IMR-90 (cell line): ENCODE measurements around the gene PRDX5. TPM values are rescaled to one million over a fixed set of nuclear protein-coding genes. Genes with fewer than 3 reads are reported as not detected.
A peak's percentile ranks its signal among the peaks of the same experiment; 100 is the strongest.

ENCODE experiments used
- ATAC-seq: fragments of 200-7000 bp; cut with Tn5 transposase; 2 replicates; pipeline ENCODE4 v1.9.1; 2020; ENCODE audit warnings: low read depth, mild to moderate bottlenecking, moderate library complexity
- BruUV-seq: library from RNA; stranded (reverse); fragments of 400-500 nt; replicated peaks from 2 replicates; lab custom pipeline; 2021; lab: Mats Ljungman, UMichigan
- CTCF ChIA-PET: fragments of 300-600 bp; formaldehyde crosslinking; extraction: SDS; loops from one replicate; lab custom pipeline; 2021; ENCODE audit warnings: antibody characterized with exemption; lab: Yijun Ruan, JAX
- POLR2A ChIA-PET: fragments of 300-600 bp; sonication (Branson Sonifier 250); formaldehyde crosslinking; loops from one replicate; lab custom pipeline; 2022; ENCODE audit warnings: antibody characterized with exemption; ENCODE audit not compliant: unreplicated experiment; lab: Charles Lee
- DNase-seq: peaks from one replicate; pipeline ENCODE4 v3.0.0; 2013
- H2AFZ ChIP-seq: replicated peaks from 2 replicates; pipeline ENCODE3; 2013; ENCODE audit warnings: low read length, mild to moderate bottlenecking; ENCODE audit not compliant: poor library complexity
- H2AK5ac ChIP-seq: 2 replicates; pipeline ENCODE4 v1.6.1; 2013; ENCODE audit warnings: low read depth, low read length, inconsistent platforms
- H2AK9ac ChIP-seq: replicated peaks from 2 replicates; pipeline ENCODE3; 2013; ENCODE audit warnings: mild to moderate bottlenecking, low read depth, low read length, moderate library complexity; ENCODE audit not compliant: poor library complexity
- H2BK120ac ChIP-seq: 2 replicates; pipeline ENCODE4 v1.6.1; 2013; ENCODE audit warnings: low read depth, low read length, inconsistent platforms
- H2BK15ac ChIP-seq: 3 replicates; pipeline ENCODE4 v1.6.1; 2013; ENCODE audit warnings: low read depth, low read length, inconsistent platforms
- H2BK20ac ChIP-seq: 2 replicates; pipeline ENCODE4 v1.6.1; 2013; ENCODE audit warnings: low read depth, mild to moderate bottlenecking, inconsistent platforms, low read length, moderate library complexity
- H2BK5ac ChIP-seq: 2 replicates; pipeline ENCODE4 v1.6.1; 2013; ENCODE audit warnings: mild to moderate bottlenecking, low read depth, low read length, inconsistent platforms; ENCODE audit not compliant: poor library complexity, severe bottlenecking
- H3K14ac ChIP-seq: replicated peaks from 2 replicates; pipeline ENCODE4 v1.6.1; 2013; ENCODE audit warnings: low read depth, low read length, inconsistent platforms
- H3K18ac ChIP-seq: 2 replicates; pipeline ENCODE4 v1.6.1; 2013; ENCODE audit warnings: low read depth, low read length, control low read depth
- H3K23ac ChIP-seq: 2 replicates; pipeline ENCODE4 v1.6.1; 2013; ENCODE audit warnings: low read depth, low read length, inconsistent platforms
- H3K27ac ChIP-seq: 2 replicates; pipeline ENCODE4 v1.5.1; 2013; ENCODE audit warnings: mild to moderate bottlenecking, control low read depth, low read length; ENCODE audit not compliant: insufficient read depth
- H3K27me3 ChIP-seq: 2 replicates; pipeline ENCODE4 v1.6.1; 2013; ENCODE audit warnings: low read length; ENCODE audit not compliant: control insufficient read depth, insufficient read depth
- H3K36me3 ChIP-seq: 2 replicates; pipeline ENCODE4 v1.6.1; 2013; ENCODE audit warnings: low read length, mixed read lengths; ENCODE audit not compliant: control insufficient read depth, insufficient read depth
- H3K4ac ChIP-seq: 2 replicates; pipeline ENCODE4 v1.6.1; 2013; ENCODE audit warnings: low read depth, low read length, inconsistent platforms
- H3K4me1 ChIP-seq: 2 replicates; pipeline ENCODE4 v1.6.1; 2013; ENCODE audit warnings: low read length, mixed read lengths; ENCODE audit not compliant: control insufficient read depth, insufficient read depth
- H3K4me2 ChIP-seq: 2 replicates; pipeline ENCODE4 v1.6.1; 2013; ENCODE audit warnings: low read depth, mild to moderate bottlenecking, control low read depth, low read length, moderate library complexity
- H3K4me3 ChIP-seq: 2 replicates; pipeline ENCODE4 v1.5.1; 2013; ENCODE audit warnings: low read depth, mild to moderate bottlenecking, control low read depth, low read length, moderate library complexity; ENCODE audit not compliant: insufficient read depth
- H3K56ac ChIP-seq: 2 replicates; pipeline ENCODE4 v1.6.1; 2013; ENCODE audit warnings: low read length, inconsistent platforms; ENCODE audit not compliant: insufficient read depth; ENCODE audit errors: extremely low read depth
- H3K79me1 ChIP-seq, 2 experiments: 2 replicates each; pipeline ENCODE4 v1.6.1; 2013; ENCODE audit warnings: low read length in 2 of 2, inconsistent platforms in 1 of 2, low read depth in 1 of 2
- H3K9ac ChIP-seq: 2 replicates; pipeline ENCODE4 v1.6.1; 2013; ENCODE audit warnings: low read depth, low read length, control low read depth
- H3K9me1 ChIP-seq: 2 replicates; pipeline ENCODE4 v1.6.1; 2013; ENCODE audit warnings: low read length, inconsistent platforms; ENCODE audit not compliant: insufficient read depth
- H3K9me3 ChIP-seq: 2 replicates; pipeline ENCODE4 v1.6.1; 2013; ENCODE audit warnings: low read length; ENCODE audit not compliant: control insufficient read depth, insufficient read depth
- H4K20me1 ChIP-seq: 2 replicates; pipeline ENCODE4 v1.6.1; 2013; ENCODE audit warnings: low read length, inconsistent platforms; ENCODE audit not compliant: insufficient read depth
- H4K5ac ChIP-seq: 2 replicates; pipeline ENCODE4 v1.6.1; 2013; ENCODE audit warnings: mild to moderate bottlenecking, low read depth, low read length, control low read depth
- H4K8ac ChIP-seq, 2 experiments: 2 replicates each; pipeline ENCODE4 v1.6.1; 2013; ENCODE audit warnings: low read depth in 2 of 2, low read length in 2 of 2, control low read depth in 1 of 2, inconsistent platforms in 1 of 2
- H4K91ac ChIP-seq: 2 replicates; pipeline ENCODE4 v1.6.1; 2013; ENCODE audit warnings: low read depth, low read length, inconsistent platforms; ENCODE audit not compliant: insufficient read depth
- BHLHE40 ChIP-seq: fragments of 150-350 bp; IDR thresholded peaks from 2 replicates; pipeline ENCODE4 v1.6.1; 2016; ENCODE audit warnings: mild to moderate bottlenecking, low read depth, low read length
- CEBPB ChIP-seq: IDR thresholded peaks from 2 replicates; pipeline ENCODE4 v1.6.1; 2012; ENCODE audit warnings: low read depth, low read length, improper control_type of control experiment
- CHD1 ChIP-seq: IDR thresholded peaks from 2 replicates; pipeline ENCODE4 v1.6.1; 2012; ENCODE audit warnings: low read depth, low read length, improper control_type of control experiment
- CTCF ChIP-seq: conservative IDR thresholded peaks from 2 replicates; pipeline ENCODE4 v1.5.1; 2012; ENCODE audit warnings: mild to moderate bottlenecking, low read depth, low read length, improper control_type of control experiment
- MAFK ChIP-seq: IDR thresholded peaks from 2 replicates; pipeline ENCODE4 v1.6.1; 2012; ENCODE audit warnings: low read depth, low read length, improper control_type of control experiment
- MAZ ChIP-seq: IDR thresholded peaks from 2 replicates; pipeline ENCODE4 v1.6.1; 2012; ENCODE audit warnings: low read depth, mild to moderate bottlenecking, low read length, improper control_type of control experiment, moderate library complexity, borderline replicate concordance
- MXI1 ChIP-seq: IDR thresholded peaks from 2 replicates; pipeline ENCODE4 v1.6.1; 2012; ENCODE audit warnings: low read depth, mild to moderate bottlenecking, low read length, moderate library complexity, borderline replicate concordance
- RAD21 ChIP-seq: IDR thresholded peaks from 2 replicates; pipeline ENCODE4 v1.6.1; 2012; ENCODE audit warnings: low read length, improper control_type of control experiment
- RCOR1 ChIP-seq: IDR thresholded peaks from 2 replicates; pipeline ENCODE4 v1.6.1; 2012; ENCODE audit warnings: mild to moderate bottlenecking, low read length, improper control_type of control experiment; ENCODE audit not compliant: insufficient replicate concordance
- RFX5 ChIP-seq: IDR thresholded peaks from 2 replicates; pipeline ENCODE4 v1.8.0; 2012; ENCODE audit warnings: low read depth, mild to moderate bottlenecking, low read length, moderate library complexity
- SMC3 ChIP-seq: fragments of 150-350 bp; IDR thresholded peaks from 2 replicates; pipeline ENCODE4 v1.6.1; 2016; ENCODE audit warnings: low read depth, mild to moderate bottlenecking, antibody characterized with exemption, low read length, moderate library complexity
- USF2 ChIP-seq: fragments of 150-350 bp; IDR thresholded peaks from 2 replicates; pipeline ENCODE4 v1.6.1; 2017; ENCODE audit warnings: mild to moderate bottlenecking, antibody characterized with exemption, low read length, low read depth
- WGBS, 2 experiments: methylation state at CpG; one replicate each; pipeline versions ENCODE4 v1.1.5 to v1.1.7; 2013; ENCODE audit warnings: missing lambda C conversion rate in 2 of 2; ENCODE audit not compliant: insufficient read length in 1 of 2; ENCODE audit errors: extremely low coverage in 2 of 2; 5-methylcytosine and 5-hydroxymethylcytosine counted together
- dilution Hi-C: fragments of 300-500 bp; cut with HindIII; formaldehyde crosslinking; loops from one replicate; pipeline ENCODE4 v1.14.3; 2018; ENCODE audit warnings: low sequenced_read_pairs; ENCODE audit not compliant: unreplicated experiment
- in situ Hi-C: fragments of 300-500 bp; cut with MboI; formaldehyde crosslinking; loops from 3 replicates; pipeline ENCODE4 v1.14.3; 2019; ENCODE audit warnings: low sequenced_read_pairs, inconsistent platforms, mixed read lengths
- intact Hi-C: fragments of 100-400 bp; cut with micrococcal nuclease; formaldehyde crosslinking; loops from 2 replicates; pipeline ENCODE4 v1.10.0; 2022
- polyA plus RNA-seq, 3 experiments: library from polyadenylated mRNA; depleted of rRNA; stranded (reverse); fragments of >200 nt; gene quantifications; 2 replicates each; pipeline ENCODE4 v1.2.3, GENCODE V29; 2012; ENCODE audit warnings: low replicate concordance in 1 of 3
- total RNA-seq: library from RNA; depleted of rRNA; stranded (reverse); fragments of >200 nt; gene quantifications from 2 replicates; pipeline ENCODE4 v1.2.3, GENCODE V29; 2012
- TF ChIP-seq, protein P1 (sequence below): fragments of 150-350 bp; IDR thresholded peaks from 2 replicates; pipeline ENCODE4 v1.6.1; 2016; ENCODE audit warnings: low read depth, mild to moderate bottlenecking, low read length, moderate library complexity, borderline replicate concordance

Gene PRDX5
- total and polyA plus RNA-seq, 2 of the 4 experiments (the other 2 are of a cell fraction) = 120 to 292 TPM

GRCh38 chr11:64305075-64305690 is 12.7 kb upstream of the PRDX5 start, which contains the start of gene ESRRA:
Gene ESRRA (plus strand): TSS chr11:64305524. CDS start chr11:64307180, 1,656 bp downstream.
- H3K9me1 ChIP-seq = no peaks in the 10 kb centered on the region
- peaks cover 7% of the 10 kb centered on the region for H3K27me3 ChIP-seq
- H3K4me2 ChIP-seq = peak within 1 kb of the TSS; percentile 90
- ChIA-PET POLR2A (interaction anchor here (1.6 kb wide), 1 partner anchor 12 kb away, joined by 4 read pairs; the partner anchor contains the start of genes PRDX5 and TRMT112), CTCF (interaction anchor here (0.6 to 1.8 kb wide), 6 partner anchors 17 to 101 kb away, joined by 3 to 13 read pairs (median 4); partner anchors contain the start of gene BAD)
- no peak within 1 kb of the TSS for H2BK20ac ChIP-seq
- no TSS peak for BruUV-seq
- peak within 1 kb of the TSS; percentile 32 for H3K56ac ChIP-seq
- H2BK5ac ChIP-seq = peak within 1 kb of the TSS; percentile 66
- H4K20me1 ChIP-seq = peaks cover 11% of the 10 kb centered on the region
- H3K23ac ChIP-seq = peak within 1 kb of the TSS; percentile 80
- intact Hi-C loops (loop anchor here (1.0 to 10.0 kb wide), 2 partner anchors 35 to 300 kb away; no protein-coding TSS in a partner anchor), in situ Hi-C loops (no loop called here), dilution Hi-C loops (no loop called here)
- H4K91ac ChIP-seq = peak within 1 kb of the TSS; percentile 53; the same call in 1 of the 2 replicates
- H4K8ac ChIP-seq = peak within 1 kb of the TSS; percentile 15 to 60; a peak in 3 of 4 replicates
- H3K14ac ChIP-seq = peak within 1 kb of the TSS; percentile 88
- H3K4ac ChIP-seq = peak within 1 kb of the TSS; percentile 56
- peak within 1 kb of the TSS; percentile 17; the same call in 1 of the 2 replicates for H2BK120ac ChIP-seq
- WGBS, 2 experiments = 0% methylated on average over 50 of the region's 81 CpGs; no CpG with 5 or more reads in 1 of the 2 experiments
- no peaks in the 10 kb centered on the region for H3K36me3 ChIP-seq
- H3K18ac ChIP-seq = no peak within 1 kb of the TSS
- H2AK9ac ChIP-seq = peak within 1 kb of the TSS; percentile 92
- H2BK15ac ChIP-seq = no peak within 1 kb of the TSS
- peak within 1 kb of the TSS; percentile 83 for H2AK5ac ChIP-seq
- H4K5ac ChIP-seq = peak within 1 kb of the TSS; percentile 1; the same call in 1 of the 2 replicates
- H3K79me1 ChIP-seq = peaks cover 14 to 24% of the 10 kb centered on the region in 2 experiments; a peak in 3 of 4 replicates
- peak; percentile 88 for ATAC-seq
- H3K4me3 ChIP-seq = peak within 1 kb of the TSS; percentile 58
- peak within 1 kb of the TSS; percentile 86 for H3K27ac ChIP-seq
- H2AFZ ChIP-seq = peak within 1 kb of the TSS; percentile 94
- peak; percentile 96 for DNase-seq
- H3K4me1 ChIP-seq = peaks cover 12% of the 10 kb centered on the region
- H3K9ac ChIP-seq = peak within 1 kb of the TSS; percentile 80
- no peaks in the 10 kb centered on the region for H3K9me3 ChIP-seq
- TF ChIP-seq CHD1 (no peak), USF2 (no peak), RFX5 (no peak), MAZ (peak; percentile 86; the same call in 1 of the 2 replicates), MXI1 (peak; percentile 77), RCOR1 (no peak), CEBPB (peak; percentile 86), CTCF (no peak), BHLHE40 (no peak), SMC3 (no peak), RAD21 (no peak), MAFK (no peak)
- TF ChIP-seq, protein P1, sequence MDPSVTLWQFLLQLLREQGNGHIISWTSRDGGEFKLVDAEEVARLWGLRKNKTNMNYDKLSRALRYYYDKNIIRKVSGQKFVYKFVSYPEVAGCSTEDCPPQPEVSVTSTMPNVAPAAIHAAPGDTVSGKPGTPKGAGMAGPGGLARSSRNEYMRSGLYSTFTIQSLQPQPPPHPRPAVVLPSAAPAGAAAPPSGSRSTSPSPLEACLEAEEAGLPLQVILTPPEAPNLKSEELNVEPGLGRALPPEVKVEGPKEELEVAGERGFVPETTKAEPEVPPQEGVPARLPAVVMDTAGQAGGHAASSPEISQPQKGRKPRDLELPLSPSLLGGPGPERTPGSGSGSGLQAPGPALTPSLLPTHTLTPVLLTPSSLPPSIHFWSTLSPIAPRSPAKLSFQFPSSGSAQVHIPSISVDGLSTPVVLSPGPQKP = no peak
